ENCODE data around the gene ARHGAP10. TPM values are rescaled to one million over a fixed set of nuclear protein-coding genes. Genes with fewer than 3 reads are reported as not detected.

ARHGAP10 gene
- total RNA-seq, 1 donor from 2014 or later, result 20.2 TPM

DNA sequence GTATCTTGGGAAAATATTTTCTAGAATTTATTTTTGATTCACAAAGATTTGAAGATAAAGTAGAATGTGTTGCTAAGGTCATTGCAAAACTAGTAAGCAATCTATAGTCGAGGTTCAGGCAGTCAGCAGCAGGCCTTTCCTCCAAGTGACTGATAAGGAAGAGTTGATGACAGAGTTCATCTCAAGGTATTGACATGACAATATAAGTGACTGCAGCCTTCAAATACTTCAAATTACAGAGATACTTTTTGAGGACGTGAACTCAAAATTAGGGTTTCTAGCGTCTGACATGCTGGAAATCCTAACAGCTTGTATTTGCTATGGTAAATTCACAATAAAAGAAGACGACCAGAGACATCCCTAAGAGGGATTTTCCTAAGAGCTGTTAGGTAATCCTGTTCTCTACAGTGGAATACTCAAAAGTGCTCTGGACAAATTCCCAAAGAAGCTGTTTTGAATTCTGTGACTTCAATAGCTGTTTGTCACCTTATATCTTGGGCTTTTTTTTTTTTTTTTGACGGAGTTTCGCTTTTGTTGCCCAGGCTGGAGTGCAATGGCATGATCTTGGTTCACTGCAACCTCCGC is 7.4 kb downstream of the ARHGAP10 start:
- H3K4me3 Mint-ChIP-seq, result no peak overlapping the region
- Histone ChIP-seq H4K20me1 (ENCODE audit: low read depth) (peaks cover 28% of the 10 kb centered on the region), H3K9ac (no peak overlapping the region), H3K36me3 (no peaks in the 10 kb centered on the region), H3K27me3 (peaks cover 7% of the 10 kb centered on the region), H3K4me3 (no peak overlapping the region), H3K27ac (no peak overlapping the region), H3K9me3 (ENCODE audit: low read depth) (no peaks in the 10 kb centered on the region), H3K4me2 (no peak overlapping the region), H3K79me2 (ENCODE audit: low read depth) (peaks cover 100% of the 10 kb centered on the region), H3F3A (ENCODE audit: low read depth) (peaks cover 28% of the 10 kb centered on the region), H3K4me1 (peaks cover 37% of the 10 kb centered on the region), H2AFZ (replicated peaks) (no peak overlapping the region)
- no peak for DNase-seq (ENCODE audit: low spot score)
- H3K9me3 Mint-ChIP-seq, result no peaks in the 10 kb centered on the region
- peaks cover 39% of the 10 kb centered on the region for H3K4me1 Mint-ChIP-seq
- H3K27me3 Mint-ChIP-seq (ENCODE audit: insufficient read depth, low read depth), result peaks cover 13% of the 10 kb centered on the region
- no peak overlapping the region for H3K27ac Mint-ChIP-seq
- H3K36me3 Mint-ChIP-seq, result peaks cover 4% of the 10 kb centered on the region
- no peak for TF ChIP-seq EZH2 (IDR thresholded peaks at IDR 0.05)
- TF ChIP-seq CTCF (IDR thresholded peaks at IDR 0.05), result no peak
- no peak for TF ChIP-seq EZH2phosphoT487 (IDR thresholded peaks at IDR 0.05)

DNA sequence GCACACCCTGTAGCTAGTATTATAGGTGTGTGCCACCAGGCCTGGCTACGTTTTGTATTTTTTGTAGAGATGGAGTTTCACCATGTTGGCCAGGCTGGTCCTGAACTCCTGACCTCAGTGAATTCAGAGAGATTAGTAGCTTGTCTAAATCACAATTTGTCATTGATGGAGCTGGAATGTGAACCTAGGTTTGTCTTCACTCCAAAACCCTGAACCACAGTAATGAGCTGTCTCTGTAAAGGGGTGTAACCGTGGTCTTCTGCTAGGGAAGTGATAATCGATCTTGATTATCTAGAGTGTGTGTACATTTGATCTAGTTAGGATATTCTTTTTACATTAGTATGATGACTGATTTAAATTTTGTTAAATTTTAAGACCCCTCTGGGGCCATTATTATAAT is 8.3 kb downstream of the ARHGAP10 start:
- Histone ChIP-seq H3K79me2 (ENCODE audit: low read depth) (peaks cover 98% of the 10 kb centered on the region), H3K27me3 (no peaks in the 10 kb centered on the region), H3K9me3 (ENCODE audit: low read depth) (no peaks in the 10 kb centered on the region), H4K20me1 (ENCODE audit: low read depth) (peaks cover 26% of the 10 kb centered on the region), H2AFZ (replicated peaks) (no peak overlapping the region), H3K4me2 (no peak overlapping the region), H3K27ac (no peak overlapping the region), H3K4me1 (peaks cover 34% of the 10 kb centered on the region), H3F3A (ENCODE audit: low read depth) (peaks cover 26% of the 10 kb centered on the region), H3K9ac (no peak overlapping the region), H3K36me3 (no peaks in the 10 kb centered on the region), H3K4me3 (no peak overlapping the region)
- Mint-ChIP-seq H3K27me3 (ENCODE audit: insufficient read depth, low read depth) (peaks cover 13% of the 10 kb centered on the region), H3K27ac (no peak overlapping the region), H3K9me3 (peaks cover 2% of the 10 kb centered on the region), H3K36me3 (peaks cover 9% of the 10 kb centered on the region), H3K4me1 (peaks cover 40% of the 10 kb centered on the region), H3K4me3 (no peak overlapping the region)
- no peak for TF ChIP-seq EZH2phosphoT487 (IDR thresholded peaks at IDR 0.05)
- no peak for TF ChIP-seq EZH2 (IDR thresholded peaks at IDR 0.05)
- TF ChIP-seq CTCF (IDR thresholded peaks at IDR 0.05), result no peak
- no peak for DNase-seq (ENCODE audit: low spot score)

GRCh38 chr4:147741190-147741788 is 9.4 kb downstream of the ARHGAP10 start:
- H3K4me3 Mint-ChIP-seq, result no peak overlapping the region
- no peaks in the 10 kb centered on the region for H3K27me3 ChIP-seq
- H3K36me3 Mint-ChIP-seq, result peaks cover 9% of the 10 kb centered on the region
- no peak overlapping the region for H2AFZ ChIP-seq (replicated peaks)
- TF ChIP-seq CTCF (IDR thresholded peaks at IDR 0.05), result no peak
- TF ChIP-seq EZH2phosphoT487 (IDR thresholded peaks at IDR 0.05), result no peak
- no peak for TF ChIP-seq EZH2 (IDR thresholded peaks at IDR 0.05)
- peaks cover 31% of the 10 kb centered on the region for H3K4me1 Mint-ChIP-seq
- no peak overlapping the region for H3K27ac ChIP-seq
- H3K9me3 ChIP-seq (ENCODE audit: low read depth), result no peaks in the 10 kb centered on the region
- peaks cover 24% of the 10 kb centered on the region for H4K20me1 ChIP-seq (ENCODE audit: low read depth)
- H3F3A ChIP-seq (ENCODE audit: low read depth), result peaks cover 25% of the 10 kb centered on the region
- no peak overlapping the region for H3K27ac Mint-ChIP-seq
- H3K9me3 Mint-ChIP-seq, result peaks cover 2% of the 10 kb centered on the region
- DNase-seq (ENCODE audit: low spot score), result peak; percentile 31
- H3K36me3 ChIP-seq, result no peaks in the 10 kb centered on the region
- H3K9ac ChIP-seq, result no peak overlapping the region
- H3K4me1 ChIP-seq, result peaks cover 23% of the 10 kb centered on the region
- no peak overlapping the region for H3K4me2 ChIP-seq
- no peak overlapping the region for H3K4me3 ChIP-seq
- H3K27me3 Mint-ChIP-seq (ENCODE audit: insufficient read depth, low read depth), result peaks cover 13% of the 10 kb centered on the region
- peaks cover 96% of the 10 kb centered on the region for H3K79me2 ChIP-seq (ENCODE audit: low read depth)

Measured in neural progenitor cell (in vitro differentiated cells).